ENCODE results near the gene SLC6A17.

GRCh38 chr1:110242062-110242461, 91.8 kb downstream of the SLC6A17 start:
- TF ChIP-seq GABPB1 (CRISPR knock-in tag; IDR thresholded peaks at IDR 0.05): no peak
- TF ChIP-seq USF2 (CRISPR knock-in tag; IDR thresholded peaks at IDR 0.05): no peak
- TF ChIP-seq CTCF (IDR thresholded peaks at IDR 0.05): no peak
- TF ChIP-seq E2F1 (CRISPR knock-in tag; IDR thresholded peaks at IDR 0.05): no peak
- no peak for TF ChIP-seq TEAD1 (CRISPR knock-in tag; IDR thresholded peaks at IDR 0.05)
- no peak for TF ChIP-seq CREM (CRISPR knock-in tag; IDR thresholded peaks at IDR 0.05)
- TF ChIP-seq USF1 (CRISPR knock-in tag; IDR thresholded peaks at IDR 0.05): no peak
- TF ChIP-seq TCF7 (CRISPR knock-in tag; IDR thresholded peaks at IDR 0.05; ENCODE audit: low read depth): no peak
- no peak for TF ChIP-seq SMAD4 (CRISPR knock-in tag; IDR thresholded peaks at IDR 0.05)
- TF ChIP-seq ZNF281 (CRISPR knock-in tag; IDR thresholded peaks at IDR 0.05): no peak
- no peak for TF ChIP-seq PRRX2 (CRISPR knock-in tag; IDR thresholded peaks at IDR 0.05)
- TF ChIP-seq NFE2L1 (CRISPR knock-in tag; IDR thresholded peaks at IDR 0.05): no peak
